NCI-H1694 (cell line): Measurements from ENCODE around the gene KLF15.
"Not testable (repeated sequence)": the region's sequence is repeated elsewhere in the genome, so short reads cannot be mapped to it uniquely, and the experiment has no call there.

Experiments
- DNase-seq: peaks from one replicate; lab custom pipeline; 2025; lab: John Stamatoyannopoulos, UW

Gene KLF15

GRCh38 chr3:126346466-126346865 is 10.7 kb downstream of the KLF15 start:
- no peak for DNase-seq

- DNase-seq = no peak
These were observed 11.4 kb downstream of the KLF15 start for GRCh38 chr3:126345641-126346460.

GRCh38 chr3:126345231-126345630 is 12.0 kb downstream of the KLF15 start:
- no peak for DNase-seq

GRCh38 chr3:126344380-126345041 is 12.7 kb downstream of the KLF15 start:
- DNase-seq = no peak

GRCh38 chr3:126343649-126344035 is 13.6 kb downstream of the KLF15 start:
- DNase-seq = no peak

GRCh38 chr3:126342991-126343648 is 14.1 kb downstream of the KLF15 start:
- DNase-seq = no peak

- no peak for DNase-seq
These were observed 15.0 kb downstream of the KLF15 start for GRCh38 chr3:126342211-126342610.

GRCh38 chr3:126341755-126342150 is 15.5 kb downstream of the KLF15 start:
- DNase-seq = no peak

- no peak for DNase-seq
These were observed 16.1 kb downstream of the KLF15 start for GRCh38 chr3:126340943-126341754.

GRCh38 chr3:126340596-126340942 is 16.6 kb downstream of the KLF15 start:
- no peak for DNase-seq

- DNase-seq = no peak
These were observed 17.1 kb downstream of the KLF15 start for GRCh38 chr3:126340081-126340511.

GRCh38 chr3:126339466-126339865 is 17.7 kb downstream of the KLF15 start:
- no peak for DNase-seq

- DNase-seq = no peak
These were observed 18.4 kb downstream of the KLF15 start for GRCh38 chr3:126338790-126339288.

GRCh38 chr3:126337980-126338651 is 19.1 kb downstream of the KLF15 start:
- DNase-seq = no peak

- DNase-seq = not testable (repeated sequence)
These were observed 25.3 kb downstream of the KLF15 start for GRCh38 chr3:126331812-126332336.

GRCh38 chr3:126329927-126330725 is 27.1 kb downstream of the KLF15 start:
- no peak for DNase-seq

GRCh38 chr3:126326629-126327028 is 30.6 kb downstream of the KLF15 start:
- DNase-seq = no peak

- DNase-seq = no peak
These were observed 34.8 kb downstream of the KLF15 start for GRCh38 chr3:126322181-126322967.

GRCh38 chr3:126321490-126321889 is 35.7 kb downstream of the KLF15 start:
- no peak for DNase-seq
